ENCODE results near the gene CUL2.

Gene CUL2

DNA sequence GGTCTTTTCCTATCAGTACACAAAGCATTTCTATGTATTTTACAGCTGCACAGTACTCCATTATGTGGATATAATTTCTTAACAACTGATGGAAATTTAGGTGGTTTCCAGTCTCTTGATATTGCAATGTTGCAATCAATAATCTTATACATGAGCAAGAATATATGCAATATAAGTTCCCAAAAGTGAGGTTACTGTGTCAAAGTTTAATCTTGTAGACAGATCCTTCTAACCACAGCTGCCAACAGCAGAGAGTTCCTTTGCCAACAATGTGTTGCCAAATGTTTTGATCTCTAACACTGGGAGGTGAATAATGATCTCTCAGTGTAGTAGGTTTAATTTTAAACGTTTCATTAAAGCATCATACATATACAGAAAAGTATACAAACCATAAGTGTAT, 54.5 kb downstream of the CUL2 start:
- Histone ChIP-seq H3K27ac (ENCODE audit: poor library complexity, severe bottlenecking) (no peak overlapping the region), H3K9me3 (ENCODE audit: severe bottlenecking) (no peaks in the 10 kb centered on the region), H3K36me3 (ENCODE audit: low read depth) (peaks cover 89% of the 10 kb centered on the region), H3K27me3 (ENCODE audit: insufficient read depth, poor library complexity, severe bottlenecking) (no peaks in the 10 kb centered on the region), H3K4me3 (ENCODE audit: severe bottlenecking) (no peak overlapping the region), H3K4me1 (ENCODE audit: insufficient read depth, poor library complexity, severe bottlenecking) (peaks cover 2% of the 10 kb centered on the region)
- DNase-seq (ENCODE audit: low spot score) (no peak), ATAC-seq (ENCODE audit: low read depth) (no peak)
- TF ChIP-seq, protein P1, sequence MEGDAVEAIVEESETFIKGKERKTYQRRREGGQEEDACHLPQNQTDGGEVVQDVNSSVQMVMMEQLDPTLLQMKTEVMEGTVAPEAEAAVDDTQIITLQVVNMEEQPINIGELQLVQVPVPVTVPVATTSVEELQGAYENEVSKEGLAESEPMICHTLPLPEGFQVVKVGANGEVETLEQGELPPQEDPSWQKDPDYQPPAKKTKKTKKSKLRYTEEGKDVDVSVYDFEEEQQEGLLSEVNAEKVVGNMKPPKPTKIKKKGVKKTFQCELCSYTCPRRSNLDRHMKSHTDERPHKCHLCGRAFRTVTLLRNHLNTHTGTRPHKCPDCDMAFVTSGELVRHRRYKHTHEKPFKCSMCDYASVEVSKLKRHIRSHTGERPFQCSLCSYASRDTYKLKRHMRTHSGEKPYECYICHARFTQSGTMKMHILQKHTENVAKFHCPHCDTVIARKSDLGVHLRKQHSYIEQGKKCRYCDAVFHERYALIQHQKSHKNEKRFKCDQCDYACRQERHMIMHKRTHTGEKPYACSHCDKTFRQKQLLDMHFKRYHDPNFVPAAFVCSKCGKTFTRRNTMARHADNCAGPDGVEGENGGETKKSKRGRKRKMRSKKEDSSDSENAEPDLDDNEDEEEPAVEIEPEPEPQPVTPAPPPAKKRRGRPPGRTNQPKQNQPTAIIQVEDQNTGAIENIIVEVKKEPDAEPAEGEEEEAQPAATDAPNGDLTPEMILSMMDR (IDR thresholded peaks at IDR 0.05; ENCODE audit: poor library complexity, severe bottlenecking), result no peak

DNA sequence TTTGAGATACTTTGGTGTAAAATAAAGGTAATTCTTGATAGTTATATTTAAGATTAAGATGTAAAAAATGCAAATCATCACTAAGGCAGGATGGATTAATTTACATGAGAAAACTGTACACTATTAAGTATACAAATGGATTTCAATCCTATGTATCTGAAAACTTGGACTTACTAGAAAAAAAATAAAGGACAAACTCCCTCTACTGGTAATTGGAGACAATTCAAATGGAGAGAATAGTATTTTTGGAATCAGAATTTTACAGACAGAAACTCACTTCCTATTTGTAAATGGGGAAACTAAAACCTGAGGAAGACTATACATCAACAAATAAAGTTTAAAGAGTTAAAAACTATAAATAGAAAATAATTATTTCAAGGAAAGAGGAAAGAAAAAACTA, 62.6 kb downstream of the CUL2 start:
- TF ChIP-seq, protein P1 (IDR thresholded peaks at IDR 0.05; ENCODE audit: poor library complexity, severe bottlenecking), result peak; percentile 76
- DNase-seq (ENCODE audit: low spot score), result no peak
- Histone ChIP-seq H3K4me1 (ENCODE audit: insufficient read depth, poor library complexity, severe bottlenecking) (peaks cover 12% of the 10 kb centered on the region), H3K27ac (ENCODE audit: poor library complexity, severe bottlenecking) (peak overlapping the region; percentile 62), H3K4me3 (ENCODE audit: severe bottlenecking) (no peak overlapping the region), H3K36me3 (ENCODE audit: low read depth) (peaks cover 91% of the 10 kb centered on the region), H3K9me3 (ENCODE audit: severe bottlenecking) (no peaks in the 10 kb centered on the region), H3K27me3 (ENCODE audit: insufficient read depth, poor library complexity, severe bottlenecking) (no peaks in the 10 kb centered on the region)
- ATAC-seq (ENCODE audit: low read depth), result no peak

DNA sequence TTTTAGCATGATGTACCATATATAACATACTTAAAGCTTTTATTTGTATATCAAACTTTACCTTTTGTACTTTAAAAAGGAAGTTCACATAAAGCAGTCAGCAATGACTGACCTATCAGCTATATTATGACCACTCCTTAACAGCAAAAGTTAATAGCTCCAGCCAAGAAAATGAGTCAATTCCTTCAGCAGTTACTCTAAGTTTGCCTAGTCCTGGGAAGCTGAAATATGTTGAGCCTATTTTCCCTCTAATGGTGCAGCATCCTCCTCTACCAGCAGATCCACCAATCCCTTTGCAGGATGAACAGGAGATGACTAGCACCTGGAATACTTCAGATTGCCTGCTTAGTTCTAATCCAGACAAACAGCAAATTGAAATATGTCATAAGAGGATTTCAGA, 64.2 kb downstream of the CUL2 start:
- H3K4me3 ChIP-seq (ENCODE audit: severe bottlenecking), result no peak overlapping the region
- ATAC-seq (ENCODE audit: low read depth) (peak; percentile 98), DNase-seq (ENCODE audit: low spot score) (no peak)
- peaks cover 12% of the 10 kb centered on the region for H3K4me1 ChIP-seq (ENCODE audit: insufficient read depth, poor library complexity, severe bottlenecking)
- H3K27ac ChIP-seq (ENCODE audit: poor library complexity, severe bottlenecking), result peak overlapping the region; percentile 62
- TF ChIP-seq, protein P1 (IDR thresholded peaks at IDR 0.05; ENCODE audit: poor library complexity, severe bottlenecking), result no peak
- H3K36me3 ChIP-seq (ENCODE audit: low read depth), result peaks cover 86% of the 10 kb centered on the region
- H3K9me3 ChIP-seq (ENCODE audit: severe bottlenecking), result no peaks in the 10 kb centered on the region
- H3K27me3 ChIP-seq (ENCODE audit: insufficient read depth, poor library complexity, severe bottlenecking), result no peaks in the 10 kb centered on the region

DNA sequence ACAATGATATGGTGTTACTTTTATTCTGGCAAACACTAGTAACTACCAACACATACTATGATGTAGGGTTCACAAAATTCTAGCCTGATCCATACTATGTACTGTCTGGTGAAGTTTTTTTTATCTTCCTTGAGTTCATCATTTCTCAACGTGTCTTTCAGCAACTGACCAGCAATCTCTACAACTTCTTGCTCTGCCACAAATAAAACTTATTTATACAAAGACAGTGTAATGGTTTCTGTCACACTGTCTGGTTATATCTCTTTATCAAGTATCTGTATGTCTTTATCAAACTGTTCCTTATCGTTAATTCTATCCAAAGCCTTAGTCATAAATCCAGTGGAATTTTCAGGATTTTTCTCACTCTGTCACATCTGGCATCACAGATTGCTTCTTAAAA, 69.7 kb downstream of the CUL2 start:
- Histone ChIP-seq H3K27ac (ENCODE audit: poor library complexity, severe bottlenecking) (no peak overlapping the region), H3K9me3 (ENCODE audit: severe bottlenecking) (no peaks in the 10 kb centered on the region), H3K4me3 (ENCODE audit: severe bottlenecking) (no peak overlapping the region), H3K4me1 (ENCODE audit: insufficient read depth, poor library complexity, severe bottlenecking) (peaks cover 14% of the 10 kb centered on the region), H3K27me3 (ENCODE audit: insufficient read depth, poor library complexity, severe bottlenecking) (no peaks in the 10 kb centered on the region), H3K36me3 (ENCODE audit: low read depth) (peaks cover 69% of the 10 kb centered on the region)
- TF ChIP-seq, protein P1 (IDR thresholded peaks at IDR 0.05; ENCODE audit: poor library complexity, severe bottlenecking), result no peak
- ATAC-seq (ENCODE audit: low read depth) (no peak), DNase-seq (ENCODE audit: low spot score) (no peak)

DNA sequence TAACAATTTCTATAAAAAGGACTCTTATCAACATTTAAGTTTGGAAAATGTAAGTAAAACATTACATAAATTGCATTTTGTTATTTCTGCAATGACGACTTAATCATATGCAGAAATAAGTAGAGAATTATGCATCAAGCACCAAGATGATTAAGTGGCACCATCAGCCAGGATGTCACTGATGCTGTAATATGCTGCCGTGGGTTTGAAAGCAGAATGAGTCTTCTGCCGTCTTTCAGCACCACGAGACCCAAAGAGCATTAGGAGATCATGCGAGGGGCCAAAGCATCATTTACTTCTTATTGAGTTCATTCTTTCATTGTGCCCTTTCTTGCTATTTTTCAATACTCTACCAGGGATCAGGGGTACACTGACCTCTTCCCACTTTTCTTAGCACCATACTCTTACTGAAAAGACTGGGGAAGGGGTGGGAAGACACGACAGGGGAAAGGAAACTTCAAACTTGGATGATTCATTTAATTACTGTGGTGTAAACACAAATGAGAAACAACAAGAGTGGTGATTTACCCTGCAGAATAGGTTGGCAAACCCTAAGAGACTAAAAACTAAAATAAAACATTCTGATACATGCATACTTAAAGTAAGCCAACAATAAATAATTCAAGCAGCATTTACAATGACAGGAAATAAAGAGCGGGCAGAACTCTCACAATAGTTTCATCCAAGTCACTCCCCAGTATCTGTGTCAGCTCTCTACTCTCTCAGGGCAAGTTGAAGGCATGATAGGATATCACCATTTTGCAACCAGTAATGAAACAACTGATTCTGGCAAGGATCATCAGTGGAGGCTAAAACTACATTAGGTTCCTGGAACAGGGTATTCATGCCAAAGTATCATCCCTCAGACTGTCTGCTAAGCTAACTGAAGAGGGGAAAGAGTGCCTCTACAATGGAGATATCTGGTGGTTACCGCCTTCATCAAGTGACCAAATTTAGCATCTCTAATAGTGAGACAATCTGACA, 70.8 kb downstream of the CUL2 start:
- TF ChIP-seq, protein P1 (IDR thresholded peaks at IDR 0.05; ENCODE audit: poor library complexity, severe bottlenecking), result no peak
- Histone ChIP-seq H3K4me1 (ENCODE audit: insufficient read depth, poor library complexity, severe bottlenecking) (peaks cover 12% of the 10 kb centered on the region), H3K27me3 (ENCODE audit: insufficient read depth, poor library complexity, severe bottlenecking) (no peaks in the 10 kb centered on the region), H3K4me3 (ENCODE audit: severe bottlenecking) (no peak overlapping the region), H3K36me3 (ENCODE audit: low read depth) (peaks cover 68% of the 10 kb centered on the region), H3K27ac (ENCODE audit: poor library complexity, severe bottlenecking) (no peak overlapping the region), H3K9me3 (ENCODE audit: severe bottlenecking) (no peaks in the 10 kb centered on the region)
- DNase-seq (ENCODE audit: low spot score) (no peak), ATAC-seq (ENCODE audit: low read depth) (no peak)
